ENCODE measurements around the gene PEAK3.

The PEAK3 gene

GRCh38 chr19:2254064-2254872 is 27.7 kb downstream of the PEAK3 start:
- no peaks in the 10 kb centered on the region for H3K4me1 ChIP-seq
- TF ChIP-seq CTCF (IDR thresholded peaks at IDR 0.05), result peak; percentile 21
- no peaks in the 10 kb centered on the region for H3K79me2 ChIP-seq
- no peak overlapping the region for H3K4me3 ChIP-seq (ENCODE audit: low read depth, low read length)
- H3K9ac ChIP-seq, result no peak overlapping the region
- H3K36me3 ChIP-seq (ENCODE audit: control insufficient read depth, insufficient read depth, low read length), result no peaks in the 10 kb centered on the region
- no peaks in the 10 kb centered on the region for H3K9me3 ChIP-seq (ENCODE audit: control insufficient read depth, low read length)
- no peak overlapping the region for H3K27ac ChIP-seq
- H2AFZ ChIP-seq, result no peak overlapping the region
- H3K27me3 ChIP-seq (ENCODE audit: control insufficient read depth, insufficient read depth, low read length), result peaks cover 14% of the 10 kb centered on the region
- no peak overlapping the region for H3K4me2 ChIP-seq (ENCODE audit: low read length)

GRCh38 chr19:2253106-2254063 is 28.6 kb downstream of the PEAK3 start:
- no peaks in the 10 kb centered on the region for H3K9me3 ChIP-seq (ENCODE audit: control insufficient read depth, low read length)
- H2AFZ ChIP-seq, result no peak overlapping the region
- no peak overlapping the region for H3K27ac ChIP-seq
- H3K4me2 ChIP-seq (ENCODE audit: low read length), result no peak overlapping the region
- H3K27me3 ChIP-seq (ENCODE audit: control insufficient read depth, insufficient read depth, low read length), result peaks cover 14% of the 10 kb centered on the region
- no peak overlapping the region for H3K9ac ChIP-seq
- H3K4me1 ChIP-seq, result no peaks in the 10 kb centered on the region
- no peaks in the 10 kb centered on the region for H3K36me3 ChIP-seq (ENCODE audit: control insufficient read depth, insufficient read depth, low read length)
- no peak overlapping the region for H3K4me3 ChIP-seq (ENCODE audit: low read depth, low read length)
- H3K79me2 ChIP-seq, result no peaks in the 10 kb centered on the region
- no peak for TF ChIP-seq CTCF (IDR thresholded peaks at IDR 0.05)

- Histone ChIP-seq H3K4me1 (no peaks in the 10 kb centered on the region), H3K27ac (no peak overlapping the region), H3K79me2 (no peaks in the 10 kb centered on the region), H3K4me2 (ENCODE audit: low read length) (no peak overlapping the region), H3K9me3 (ENCODE audit: control insufficient read depth, low read length) (no peaks in the 10 kb centered on the region), H3K4me3 (ENCODE audit: low read depth, low read length) (no peak overlapping the region), H2AFZ (no peak overlapping the region), H3K27me3 (ENCODE audit: control insufficient read depth, insufficient read depth, low read length) (peaks cover 14% of the 10 kb centered on the region), H3K9ac (no peak overlapping the region), H3K36me3 (ENCODE audit: control insufficient read depth, insufficient read depth, low read length) (no peaks in the 10 kb centered on the region)
- no peak for TF ChIP-seq CTCF (IDR thresholded peaks at IDR 0.05)
Measured at GRCh38 chr19:2252797-2253105, 29.2 kb downstream of the PEAK3 start.

GRCh38 chr19:2252055-2252796 is 29.7 kb downstream of the PEAK3 start:
- Histone ChIP-seq H3K4me2 (ENCODE audit: low read length) (no peak overlapping the region), H2AFZ (peak overlapping the region; percentile 13), H3K27ac (no peak overlapping the region), H3K4me1 (no peaks in the 10 kb centered on the region), H3K79me2 (no peaks in the 10 kb centered on the region), H3K9ac (no peak overlapping the region), H3K4me3 (ENCODE audit: low read depth, low read length) (no peak overlapping the region), H3K9me3 (ENCODE audit: control insufficient read depth, low read length) (no peaks in the 10 kb centered on the region), H3K27me3 (ENCODE audit: control insufficient read depth, insufficient read depth, low read length) (peaks cover 14% of the 10 kb centered on the region), H3K36me3 (ENCODE audit: control insufficient read depth, insufficient read depth, low read length) (no peaks in the 10 kb centered on the region)
- TF ChIP-seq CTCF (IDR thresholded peaks at IDR 0.05), result no peak
